HG03103 (cell line): ENCODE data around the gene SRPX2.

ENCODE experiments used
- ATAC-seq: cut with Tn5 transposase; IDR thresholded peaks from one replicate; pipeline ENCODE4 v1.9.1; 2021; ENCODE audit warnings: low read depth; ENCODE audit not compliant: unreplicated experiment

The SRPX2 gene

DNA sequence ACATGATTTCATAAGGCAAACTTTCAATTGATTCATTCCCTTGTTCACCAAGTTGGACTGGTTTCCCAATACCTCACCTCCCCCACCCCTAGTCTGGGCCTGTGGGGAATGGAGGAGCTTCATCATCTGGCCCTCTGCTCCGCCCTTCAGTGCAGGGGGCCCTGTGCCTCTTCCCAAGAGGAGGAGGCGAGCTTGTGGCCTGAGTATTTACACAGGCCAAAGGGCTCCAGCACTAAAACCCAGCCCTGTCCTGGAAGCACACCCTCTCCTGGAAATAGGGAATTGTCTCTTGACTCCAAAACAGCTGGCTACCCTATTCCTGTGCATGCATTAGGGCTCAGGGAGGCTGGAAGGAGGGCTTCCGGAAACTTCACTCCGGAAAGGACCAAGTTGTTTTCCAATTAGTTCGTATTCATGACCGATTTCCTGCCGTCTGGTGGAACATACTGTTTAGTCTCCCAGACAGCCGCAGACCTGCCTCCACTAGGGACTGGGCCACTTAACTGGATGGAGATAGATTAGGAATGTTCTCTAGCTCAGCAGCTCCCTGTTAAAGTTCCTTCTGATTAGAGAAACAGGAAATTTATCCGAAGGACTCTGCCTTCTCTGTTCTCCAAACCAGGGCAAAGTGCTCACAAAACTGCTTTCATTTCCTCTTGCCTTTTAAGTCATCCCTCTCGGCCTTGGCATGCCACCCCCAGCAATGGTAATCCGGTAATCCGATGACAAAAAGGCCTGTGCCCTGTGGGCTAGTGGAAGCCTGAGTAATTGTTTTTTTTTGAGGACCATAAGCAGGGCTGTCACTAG is 5.8 kb downstream of the SRPX2 start:
- no peak for ATAC-seq

DNA sequence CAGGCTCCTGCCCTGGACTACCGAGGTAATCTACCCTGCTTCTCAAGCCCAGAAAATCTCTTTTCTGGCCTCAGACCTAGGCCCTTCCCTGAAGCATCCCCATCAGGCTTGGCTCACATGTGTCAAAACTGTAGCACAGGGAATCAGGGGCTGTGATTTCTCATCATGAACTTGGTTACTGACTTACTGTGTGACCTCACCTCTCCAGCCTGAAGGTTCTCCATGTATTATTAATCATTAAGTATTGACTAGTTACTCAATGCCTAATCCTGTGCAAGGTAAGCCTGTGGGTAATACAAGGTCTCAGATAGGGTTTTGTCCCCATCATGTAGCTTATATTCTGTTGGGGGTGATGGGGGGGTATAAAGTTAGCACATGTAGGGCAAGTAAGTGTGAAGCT is 6.8 kb downstream of the SRPX2 start:
- no peak for ATAC-seq

DNA sequence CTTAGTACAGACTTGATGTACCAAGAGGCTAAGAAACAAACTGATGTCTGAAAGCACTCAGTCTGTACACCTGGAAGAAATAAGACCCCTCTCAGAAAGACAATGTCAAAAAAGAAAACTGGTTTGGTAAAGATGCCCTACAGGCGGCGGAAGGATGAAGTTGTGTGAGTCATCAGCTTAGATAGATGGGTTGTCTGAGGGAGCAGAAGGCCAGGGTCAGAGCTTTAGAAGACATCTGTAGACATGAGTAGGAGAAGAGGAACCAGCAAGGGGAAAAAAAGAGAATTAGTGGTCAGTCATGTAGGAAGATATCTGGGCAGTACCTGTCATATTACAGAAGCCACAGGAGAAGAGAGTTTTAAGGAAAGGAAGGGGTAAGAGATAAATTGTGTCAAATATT is 8.3 kb downstream of the SRPX2 start:
- no peak for ATAC-seq

DNA sequence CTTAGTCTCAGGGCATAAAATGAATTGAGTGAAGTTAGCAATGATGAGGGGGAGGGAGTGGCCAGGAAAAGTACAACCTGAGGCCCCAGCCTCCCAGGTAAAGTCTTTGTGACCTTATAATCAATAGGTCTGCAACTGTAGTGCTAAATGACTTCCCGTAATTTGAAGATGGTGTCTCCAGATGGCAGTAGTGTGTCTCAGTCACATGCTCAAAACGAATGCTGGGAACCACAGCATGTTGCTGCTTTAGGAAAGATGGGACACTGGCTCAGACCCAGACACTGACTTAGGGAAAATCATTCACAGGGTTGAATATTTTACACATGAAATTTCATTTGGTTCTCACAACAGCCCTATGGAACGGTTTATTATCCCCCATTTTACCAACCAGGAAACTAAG is 10.3 kb downstream of the SRPX2 start:
- ATAC-seq = no peak

DNA sequence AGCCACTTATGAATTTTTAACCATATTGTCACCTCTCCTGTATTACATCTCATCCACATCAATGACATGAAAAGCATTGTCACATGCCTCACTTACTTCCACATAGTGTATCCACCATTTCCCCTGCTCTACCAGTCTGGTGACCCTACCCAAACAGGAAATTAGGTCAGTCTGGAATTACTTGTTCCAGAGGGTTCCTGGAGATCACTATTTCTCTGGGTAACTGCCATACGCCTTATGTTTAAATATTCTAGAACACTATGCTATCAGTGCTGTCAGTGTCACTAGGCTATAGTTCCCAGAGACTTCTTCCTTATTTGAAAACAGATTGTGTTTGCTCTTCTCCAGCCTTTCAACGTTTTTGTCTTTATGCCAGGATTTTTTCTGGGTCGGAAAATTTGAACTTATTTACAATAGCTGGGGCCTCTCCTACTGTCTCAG is 15.0 kb downstream of the SRPX2 start:
- no peak for ATAC-seq

DNA sequence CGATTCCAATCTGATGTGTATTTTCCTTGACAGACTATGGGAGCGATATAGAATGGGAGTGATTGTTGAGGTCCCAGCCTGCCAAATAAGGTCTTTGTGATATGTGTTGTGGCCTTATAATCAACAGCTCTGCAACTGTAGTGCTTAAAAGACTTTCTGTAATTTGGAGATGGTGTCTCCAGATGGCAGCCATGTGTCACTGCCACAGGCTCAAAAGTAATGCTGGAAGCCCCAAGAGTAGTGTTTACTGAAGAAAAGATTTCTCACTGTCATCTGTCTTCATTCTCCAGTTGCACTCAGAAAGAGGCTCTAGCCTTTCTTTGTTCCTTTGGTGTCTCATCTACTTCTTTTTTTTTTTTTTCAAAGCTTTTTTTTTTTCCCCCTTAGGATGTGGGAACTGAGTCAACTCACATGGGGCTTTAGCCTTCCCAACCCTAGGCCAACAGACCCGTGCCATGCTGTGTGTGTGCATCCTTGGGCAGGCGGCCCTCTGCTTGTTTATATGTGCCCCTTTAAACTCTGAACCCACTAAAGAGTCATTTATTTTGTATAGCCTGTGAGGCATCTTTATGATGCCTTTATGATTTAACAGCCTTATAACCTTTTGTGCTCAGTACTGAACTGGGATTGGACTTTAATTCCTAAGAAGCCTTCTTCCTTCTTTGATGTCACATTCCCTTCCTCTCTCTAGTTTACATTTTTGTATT is 15.6 kb downstream of the SRPX2 start:
- no peak for ATAC-seq

DNA sequence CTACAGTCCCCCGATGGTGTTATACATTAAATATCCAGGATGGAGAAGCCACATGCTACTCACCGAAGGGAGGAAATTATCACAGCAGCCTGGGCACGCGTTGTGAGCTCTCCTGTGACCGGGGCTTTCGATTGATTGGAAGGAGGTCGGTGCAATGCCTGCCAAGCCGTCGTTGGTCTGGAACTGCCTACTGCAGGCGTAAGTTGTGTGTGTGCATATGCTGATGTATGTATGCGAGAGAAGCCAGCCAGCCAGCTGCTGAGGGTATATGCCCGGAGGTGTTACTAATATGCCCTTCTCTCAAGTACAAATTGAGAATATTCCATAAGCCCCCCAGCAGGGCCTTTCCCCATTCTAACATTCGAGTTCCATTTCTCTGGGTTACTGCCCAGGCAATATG is 18.2 kb downstream of the SRPX2 start:
- ATAC-seq = no peak

DNA sequence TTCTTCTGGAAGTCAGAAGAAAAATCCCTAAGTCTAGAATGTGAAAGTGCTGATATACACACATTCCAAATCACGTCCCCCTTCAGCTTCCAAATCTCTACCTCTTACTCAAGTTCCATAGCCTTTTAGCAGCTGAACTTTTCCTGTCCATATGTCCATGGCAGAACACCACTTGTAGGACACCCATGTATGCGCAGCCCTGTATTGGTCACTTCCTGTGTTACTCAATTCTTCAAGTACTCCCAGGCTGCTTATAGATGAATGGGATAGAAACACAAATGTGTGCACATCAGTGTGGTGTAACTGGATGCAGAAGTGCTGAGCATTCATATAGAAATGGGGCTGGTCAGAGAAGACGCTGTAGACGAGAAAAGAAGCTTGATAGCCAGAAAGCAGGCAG is 18.8 kb downstream of the SRPX2 start:
- ATAC-seq = no peak

DNA sequence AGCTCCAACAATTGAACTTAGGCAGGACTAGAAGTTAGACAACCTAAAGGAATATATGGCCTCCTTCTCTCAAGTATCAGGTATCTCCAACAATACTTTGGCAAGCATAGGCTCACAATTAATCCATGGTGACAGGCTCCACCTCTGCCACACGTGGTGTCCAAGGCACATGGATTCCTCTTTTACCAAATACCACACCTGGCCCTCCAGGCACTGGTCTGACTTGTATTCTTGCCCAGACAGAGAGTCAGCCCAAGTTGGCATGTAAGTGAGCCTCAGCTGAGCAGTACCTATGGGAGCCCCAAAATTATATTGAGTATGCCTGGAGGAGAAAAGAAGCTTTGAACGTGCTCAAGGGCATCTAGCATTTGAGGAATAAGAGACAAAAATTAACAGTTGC is 19.6 kb downstream of the SRPX2 start:
- ATAC-seq = no peak

DNA sequence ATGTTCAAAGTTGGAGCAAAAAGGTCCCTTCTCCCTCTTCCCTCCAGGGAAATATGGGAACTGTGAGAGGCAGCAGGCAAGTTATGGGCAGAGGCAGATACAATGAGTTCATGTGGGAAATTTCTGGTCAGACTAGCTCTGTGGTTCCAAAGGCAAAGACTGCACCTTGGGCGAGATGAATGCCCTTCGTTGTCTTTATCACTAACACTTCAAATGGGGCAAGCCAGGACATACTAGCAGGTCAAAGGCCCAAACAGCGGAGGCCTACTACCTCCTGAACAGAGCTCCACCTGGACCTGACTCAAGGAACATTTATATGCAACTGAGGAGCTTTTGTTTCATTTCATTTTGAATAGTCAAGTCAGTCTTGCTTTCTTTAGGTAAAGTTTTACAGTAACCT is 29.0 kb downstream of the SRPX2 start:
- no peak for ATAC-seq

DNA sequence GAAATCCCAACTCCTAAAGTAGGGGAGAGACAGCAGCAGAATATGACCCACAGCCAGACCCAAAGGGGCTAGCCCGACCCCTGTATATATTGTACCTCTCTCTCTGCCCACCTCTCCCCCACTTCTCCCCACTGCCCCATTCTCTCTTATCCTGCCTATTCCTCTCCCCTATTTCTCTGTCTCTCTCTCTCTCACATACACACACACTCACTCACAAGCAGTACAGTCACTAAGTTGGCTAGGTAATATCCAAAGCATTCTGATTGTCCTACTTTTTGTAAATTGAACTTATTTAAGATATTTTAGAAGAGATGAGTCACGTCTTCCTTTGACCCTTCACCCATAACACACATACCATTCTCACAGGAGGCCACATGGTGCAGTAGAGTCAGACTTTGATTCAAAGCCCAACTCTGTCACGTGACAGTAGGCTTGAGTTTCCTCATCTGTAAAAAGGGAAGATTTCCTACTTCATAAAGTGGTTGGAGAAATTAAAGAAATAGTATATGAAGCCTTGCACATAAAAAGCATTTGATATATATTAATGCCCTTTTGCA is 29.5 kb downstream of the SRPX2 start:
- ATAC-seq = no peak

DNA sequence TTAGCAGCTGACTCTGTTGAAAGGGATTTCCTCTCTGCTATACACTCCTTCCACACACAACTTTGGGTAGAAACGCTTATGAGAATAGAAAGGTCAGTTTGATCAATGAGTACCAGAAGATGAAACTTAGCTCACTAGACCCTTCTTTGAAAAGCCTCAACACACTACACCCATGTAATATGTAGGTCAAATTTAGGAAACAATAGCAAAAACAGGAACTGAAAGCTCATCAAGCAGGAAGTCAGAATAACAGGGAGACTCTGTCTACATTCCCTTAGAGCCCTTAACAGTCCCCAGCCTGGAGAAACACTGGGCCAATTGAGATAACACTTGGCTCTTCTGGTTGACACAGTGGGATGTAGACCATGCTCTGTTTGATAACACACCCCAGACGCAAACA is 30.7 kb downstream of the SRPX2 start:
- peak; percentile 63 for ATAC-seq

DNA sequence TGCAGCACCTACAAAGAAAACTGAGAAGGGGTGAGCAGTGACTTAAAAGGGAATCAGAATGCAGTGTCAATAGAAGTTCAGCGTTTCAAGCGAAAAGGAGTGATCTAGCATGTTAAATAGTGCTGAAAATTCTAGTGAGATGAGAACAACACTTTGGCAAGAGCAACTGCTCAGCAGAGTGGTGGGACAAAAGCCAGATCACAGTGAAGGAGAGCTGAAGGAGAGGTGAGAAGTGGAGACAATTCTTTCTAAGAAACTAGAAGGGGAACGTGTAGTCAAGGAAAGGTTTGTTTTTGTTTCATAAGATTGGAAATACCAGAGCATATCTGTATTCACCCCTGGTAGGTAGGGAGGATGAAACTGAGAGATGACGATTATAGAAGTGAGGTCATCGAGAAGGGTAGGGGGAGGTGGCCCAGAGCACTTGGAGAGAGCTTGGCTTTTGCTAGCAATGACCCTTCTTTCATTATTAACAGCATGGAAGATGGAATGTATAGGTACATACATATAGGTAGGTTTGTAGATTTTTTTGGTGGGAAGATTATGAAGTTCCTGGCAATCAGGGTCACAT is 33.7 kb downstream of the SRPX2 start:
- no peak for ATAC-seq

DNA sequence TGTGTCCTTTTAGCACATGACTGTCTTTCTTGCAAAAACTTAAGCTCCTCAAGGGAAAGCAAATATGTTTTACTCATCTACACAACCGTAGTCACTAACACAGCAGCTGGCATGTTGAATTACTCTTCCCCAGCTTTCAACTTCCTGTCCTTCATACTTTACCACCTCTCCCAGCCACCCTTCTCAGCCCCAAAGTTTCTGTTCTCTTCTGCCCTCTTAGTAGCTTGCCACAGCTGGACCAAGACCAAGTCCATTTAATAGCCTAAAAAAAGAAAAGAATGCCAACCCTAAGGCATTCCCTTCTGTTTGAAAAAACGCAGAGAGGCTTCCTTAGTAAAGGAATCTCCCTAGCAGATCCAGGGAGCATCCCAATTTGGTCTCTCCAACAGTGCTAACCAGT is 36.8 kb downstream of the SRPX2 start:
- ATAC-seq = no peak

DNA sequence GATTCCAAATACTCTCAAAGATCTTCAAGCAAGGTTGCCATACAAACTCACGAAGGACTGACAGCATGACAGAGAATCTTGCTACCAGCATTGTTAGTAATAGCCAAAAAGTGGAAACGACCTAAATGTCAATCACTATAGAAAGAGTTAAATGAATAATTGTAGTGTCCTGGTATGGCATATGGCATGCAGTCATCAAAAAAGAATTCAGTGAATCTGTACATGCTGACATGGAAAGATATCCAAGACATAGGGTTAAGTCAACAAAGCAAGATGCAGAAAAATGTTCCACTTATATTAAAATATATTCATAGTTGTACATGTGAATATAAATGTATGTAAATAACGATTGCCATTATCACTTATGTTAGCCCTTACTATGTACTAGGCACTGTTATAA is 37.6 kb downstream of the SRPX2 start:
- no peak for ATAC-seq

DNA sequence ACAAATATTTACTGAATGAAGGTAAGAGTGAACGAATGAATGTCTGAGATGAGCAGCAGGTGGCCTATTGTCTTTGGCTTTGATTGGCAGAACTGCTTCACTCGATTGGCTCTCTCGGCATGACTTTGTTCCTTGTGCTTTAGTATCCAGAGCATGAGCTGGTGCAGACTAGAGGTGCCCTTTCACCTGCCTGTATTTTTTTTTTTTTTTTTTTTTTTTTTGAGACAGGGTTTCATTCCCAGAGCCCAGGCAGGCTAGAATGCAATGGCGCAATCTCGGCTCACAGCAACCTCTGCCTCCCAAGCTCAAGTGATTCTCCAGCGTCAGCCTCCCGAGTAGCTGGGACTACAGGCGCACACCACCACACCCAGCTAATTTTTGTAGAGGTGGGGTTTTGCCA is 38.9 kb downstream of the SRPX2 start:
- no peak for ATAC-seq

DNA sequence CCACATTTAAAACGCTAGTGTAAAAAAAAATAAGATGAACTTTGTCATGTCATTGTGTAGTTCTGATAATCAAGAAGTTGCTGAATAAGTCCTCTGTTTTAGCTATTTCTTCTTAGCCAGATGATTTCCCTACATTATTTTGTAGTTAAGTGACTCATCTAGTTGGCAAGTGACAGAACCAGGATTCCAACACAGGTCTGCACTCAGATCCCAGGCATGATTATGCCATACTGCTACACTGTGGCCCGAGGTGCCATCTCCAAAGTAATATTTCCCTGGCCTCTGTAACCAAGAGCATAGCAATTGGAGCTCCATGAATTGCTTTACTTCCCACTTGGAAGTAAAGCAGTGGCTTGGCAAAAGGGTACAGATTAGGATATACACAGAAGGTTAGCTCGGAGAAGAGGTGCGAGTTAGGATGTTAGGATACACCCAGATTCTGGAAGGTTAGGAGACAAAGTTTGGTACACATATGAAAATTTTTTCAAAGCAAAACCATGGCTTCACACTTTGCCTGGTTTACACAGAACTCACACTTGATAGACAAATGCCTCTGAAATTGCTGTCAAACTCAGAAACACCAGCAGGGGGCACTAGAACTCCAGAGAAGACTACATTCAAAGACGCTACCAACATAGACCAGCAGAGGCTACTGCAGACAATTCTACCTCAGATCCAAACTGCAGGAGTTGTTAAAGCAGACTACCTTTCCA is 41.4 kb downstream of the SRPX2 start:
- ATAC-seq = peak; percentile 56

DNA sequence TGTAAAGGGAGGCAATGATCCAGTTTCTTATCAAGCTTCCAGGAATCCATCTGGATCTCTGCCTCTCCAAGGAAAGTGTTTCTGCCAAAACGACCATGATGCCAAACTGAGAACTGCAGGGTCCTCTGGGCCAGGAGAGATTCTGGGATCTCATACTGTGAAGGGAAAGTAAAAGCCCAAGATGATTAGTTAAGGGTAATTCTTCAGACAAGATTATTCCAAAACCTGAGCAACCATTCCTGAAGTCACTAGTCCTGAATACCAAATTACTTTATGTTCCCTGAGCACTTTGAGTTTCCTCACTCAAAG is 42.0 kb downstream of the SRPX2 start:
- no peak for ATAC-seq

DNA sequence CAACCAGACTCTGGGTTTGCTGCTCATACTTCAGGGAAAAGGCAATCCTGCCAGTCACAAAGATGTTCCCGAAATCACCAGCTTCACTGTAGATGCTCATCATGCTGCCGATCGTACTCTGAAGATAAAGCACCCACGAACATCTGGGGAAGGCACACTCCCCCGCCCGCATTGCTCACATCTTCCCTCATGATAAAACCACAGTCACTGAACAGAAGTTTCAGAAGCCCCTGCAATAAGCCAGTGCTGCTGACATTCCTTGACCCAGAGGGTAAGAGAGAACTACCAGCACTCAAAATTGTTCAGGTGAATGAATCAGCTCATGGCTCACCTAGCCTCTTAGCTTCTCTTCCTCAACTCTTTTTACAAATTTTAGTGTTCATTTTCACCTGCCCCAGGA is 43.1 kb downstream of the SRPX2 start:
- ATAC-seq = peak; percentile 35

DNA sequence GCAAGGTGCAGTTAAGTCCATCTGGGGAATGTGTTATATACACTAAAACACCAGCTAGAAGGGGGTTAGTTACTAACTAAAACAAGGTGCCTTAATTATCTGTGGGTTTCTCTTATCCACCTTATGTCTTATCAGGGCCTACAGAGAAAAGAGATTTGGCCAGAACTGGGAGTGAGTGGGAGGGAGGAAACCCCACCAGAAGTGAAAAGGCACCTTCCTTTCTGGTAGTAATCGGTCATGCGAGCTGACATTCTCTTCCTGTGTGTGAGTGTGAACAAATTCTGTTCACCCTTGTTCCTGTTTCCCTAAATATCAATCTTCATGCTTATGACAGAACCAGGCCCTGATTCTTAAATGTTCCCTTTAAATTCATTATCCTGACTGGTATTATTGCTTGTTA is 43.5 kb downstream of the SRPX2 start:
- peak; percentile 77 for ATAC-seq

DNA sequence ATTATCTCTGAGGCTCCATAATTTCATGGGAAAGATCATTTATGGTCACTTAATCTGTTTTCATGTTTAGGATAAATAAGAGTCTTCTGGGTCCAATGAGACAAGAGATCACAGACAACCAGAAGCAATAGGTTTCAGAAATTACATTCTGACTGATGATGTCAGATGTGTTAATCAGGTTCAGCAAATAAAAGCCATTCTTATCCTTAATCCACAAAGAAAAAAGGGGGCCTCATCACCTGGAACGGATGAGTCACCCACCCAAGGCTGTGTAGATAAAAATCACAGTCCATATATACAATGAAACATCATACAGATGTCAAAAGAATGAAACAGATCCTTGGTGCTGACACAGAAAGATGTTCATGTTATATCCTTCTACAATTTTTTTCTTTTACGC is 51.3 kb downstream of the SRPX2 start:
- no peak for ATAC-seq
